Measurements from ENCODE around the gene RND1. TPM values are rescaled to one million over a fixed set of nuclear protein-coding genes. Genes with fewer than 3 reads are reported as not detected.

The RND1 gene
- total RNA-seq, 1 donor from 2014 or later = 2.4 TPM

DNA sequence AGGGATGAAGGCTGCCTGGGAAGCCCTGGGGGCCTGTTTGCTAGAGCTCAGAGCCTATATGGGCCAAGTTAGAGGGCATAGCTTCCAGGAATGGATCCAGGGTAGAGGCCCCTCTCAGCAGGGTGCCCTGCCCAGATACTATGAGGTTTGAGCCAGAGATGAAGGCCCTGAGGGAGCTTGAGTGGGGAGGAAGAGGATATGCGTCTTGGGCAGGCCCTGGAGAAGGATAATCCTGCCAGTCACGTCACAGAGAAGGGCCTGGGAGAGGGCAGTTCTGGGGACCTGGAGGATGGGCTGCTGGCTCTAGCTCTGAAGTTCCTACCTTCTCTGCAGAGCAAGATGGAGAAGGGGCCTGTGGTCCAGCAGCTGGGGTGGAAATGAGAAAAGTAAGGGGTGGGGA, 53.3 kb downstream of the RND1 start:
- no peak for DNase-seq (ENCODE audit: low read depth)
- Histone ChIP-seq H3K79me2 (ENCODE audit: insufficient read depth, low read length) (peaks cover 17% of the 10 kb centered on the region), H4K20me1 (ENCODE audit: insufficient read depth, low read length) (peaks cover 9% of the 10 kb centered on the region), H3K27ac (ENCODE audit: low read depth, low read length) (no peak overlapping the region), H3K4me3 (ENCODE audit: insufficient read depth, low read depth, low read length) (no peak overlapping the region), H3K9ac (ENCODE audit: low read length) (no peak overlapping the region), H3K4me2 (ENCODE audit: low read length) (peak overlapping the region; percentile 81), H3K27me3 (ENCODE audit: insufficient read depth, low read length) (no peaks in the 10 kb centered on the region), H3K36me3 (ENCODE audit: insufficient read depth, low read length) (no peaks in the 10 kb centered on the region), H3K9me3 (ENCODE audit: insufficient read depth, low read depth, low read length) (no peaks in the 10 kb centered on the region), H3K4me1 (ENCODE audit: insufficient read depth, low read length) (peaks cover 38% of the 10 kb centered on the region), H2AFZ (ENCODE audit: low read depth, low read length) (no peak overlapping the region)
- FAIRE-seq = no peak
- H3K27me3 Mint-ChIP-seq (ENCODE audit: low read depth, unreplicated experiment) = peaks cover 5% of the 10 kb centered on the region
- TF ChIP-seq, protein P1, sequence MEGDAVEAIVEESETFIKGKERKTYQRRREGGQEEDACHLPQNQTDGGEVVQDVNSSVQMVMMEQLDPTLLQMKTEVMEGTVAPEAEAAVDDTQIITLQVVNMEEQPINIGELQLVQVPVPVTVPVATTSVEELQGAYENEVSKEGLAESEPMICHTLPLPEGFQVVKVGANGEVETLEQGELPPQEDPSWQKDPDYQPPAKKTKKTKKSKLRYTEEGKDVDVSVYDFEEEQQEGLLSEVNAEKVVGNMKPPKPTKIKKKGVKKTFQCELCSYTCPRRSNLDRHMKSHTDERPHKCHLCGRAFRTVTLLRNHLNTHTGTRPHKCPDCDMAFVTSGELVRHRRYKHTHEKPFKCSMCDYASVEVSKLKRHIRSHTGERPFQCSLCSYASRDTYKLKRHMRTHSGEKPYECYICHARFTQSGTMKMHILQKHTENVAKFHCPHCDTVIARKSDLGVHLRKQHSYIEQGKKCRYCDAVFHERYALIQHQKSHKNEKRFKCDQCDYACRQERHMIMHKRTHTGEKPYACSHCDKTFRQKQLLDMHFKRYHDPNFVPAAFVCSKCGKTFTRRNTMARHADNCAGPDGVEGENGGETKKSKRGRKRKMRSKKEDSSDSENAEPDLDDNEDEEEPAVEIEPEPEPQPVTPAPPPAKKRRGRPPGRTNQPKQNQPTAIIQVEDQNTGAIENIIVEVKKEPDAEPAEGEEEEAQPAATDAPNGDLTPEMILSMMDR (IDR thresholded peaks at IDR 0.05; ENCODE audit: insufficient read depth, low read depth, low read length) = no peak
- TF ChIP-seq EZH2 (IDR thresholded peaks at IDR 0.05; ENCODE audit: insufficient read depth, low read length) = no peak
- no peaks in the 10 kb centered on the region for H3K36me3 Mint-ChIP-seq (ENCODE audit: low read depth, unreplicated experiment)
- H3K4me3 Mint-ChIP-seq (ENCODE audit: unreplicated experiment) = peak overlapping the region; percentile 73
- peak overlapping the region; percentile 34 for H3K27ac Mint-ChIP-seq (ENCODE audit: unreplicated experiment)
- H3K9me3 Mint-ChIP-seq (ENCODE audit: unreplicated experiment) = no peaks in the 10 kb centered on the region
- H3K4me1 Mint-ChIP-seq (ENCODE audit: low read depth, unreplicated experiment) = peaks cover 25% of the 10 kb centered on the region

- Histone ChIP-seq H3K27ac (ENCODE audit: low read depth, low read length) (peak overlapping the region; percentile 67), H4K20me1 (ENCODE audit: insufficient read depth, low read length) (peaks cover 5% of the 10 kb centered on the region), H3K9ac (ENCODE audit: low read length) (peak overlapping the region; percentile 45), H3K4me2 (ENCODE audit: low read length) (peak overlapping the region; percentile 81), H3K79me2 (ENCODE audit: insufficient read depth, low read length) (peaks cover 9% of the 10 kb centered on the region), H3K4me3 (ENCODE audit: insufficient read depth, low read depth, low read length) (peak overlapping the region; percentile 19), H3K4me1 (ENCODE audit: insufficient read depth, low read length) (peaks cover 38% of the 10 kb centered on the region), H3K27me3 (ENCODE audit: insufficient read depth, low read length) (no peaks in the 10 kb centered on the region), H2AFZ (ENCODE audit: low read depth, low read length) (peak overlapping the region; percentile 70), H3K9me3 (ENCODE audit: insufficient read depth, low read depth, low read length) (no peaks in the 10 kb centered on the region), H3K36me3 (ENCODE audit: insufficient read depth, low read length) (no peaks in the 10 kb centered on the region)
- no peak overlapping the region for H3K4me3 Mint-ChIP-seq (ENCODE audit: unreplicated experiment)
- no peaks in the 10 kb centered on the region for H3K27me3 Mint-ChIP-seq (ENCODE audit: low read depth, unreplicated experiment)
- FAIRE-seq (no peak), DNase-seq (ENCODE audit: low read depth) (no peak)
- TF ChIP-seq EZH2 (IDR thresholded peaks at IDR 0.05; ENCODE audit: insufficient read depth, low read length) = no peak
- TF ChIP-seq, protein P1 (IDR thresholded peaks at IDR 0.05; ENCODE audit: insufficient read depth, low read depth, low read length) = no peak
- no peaks in the 10 kb centered on the region for H3K36me3 Mint-ChIP-seq (ENCODE audit: low read depth, unreplicated experiment)
- no peaks in the 10 kb centered on the region for H3K9me3 Mint-ChIP-seq (ENCODE audit: unreplicated experiment)
- peak overlapping the region; percentile 26 for H3K27ac Mint-ChIP-seq (ENCODE audit: unreplicated experiment)
- H3K4me1 Mint-ChIP-seq (ENCODE audit: low read depth, unreplicated experiment) = peaks cover 25% of the 10 kb centered on the region
These were observed 54.1 kb downstream of the RND1 start for GRCh38 chr12:48811437-48812090.

DNA sequence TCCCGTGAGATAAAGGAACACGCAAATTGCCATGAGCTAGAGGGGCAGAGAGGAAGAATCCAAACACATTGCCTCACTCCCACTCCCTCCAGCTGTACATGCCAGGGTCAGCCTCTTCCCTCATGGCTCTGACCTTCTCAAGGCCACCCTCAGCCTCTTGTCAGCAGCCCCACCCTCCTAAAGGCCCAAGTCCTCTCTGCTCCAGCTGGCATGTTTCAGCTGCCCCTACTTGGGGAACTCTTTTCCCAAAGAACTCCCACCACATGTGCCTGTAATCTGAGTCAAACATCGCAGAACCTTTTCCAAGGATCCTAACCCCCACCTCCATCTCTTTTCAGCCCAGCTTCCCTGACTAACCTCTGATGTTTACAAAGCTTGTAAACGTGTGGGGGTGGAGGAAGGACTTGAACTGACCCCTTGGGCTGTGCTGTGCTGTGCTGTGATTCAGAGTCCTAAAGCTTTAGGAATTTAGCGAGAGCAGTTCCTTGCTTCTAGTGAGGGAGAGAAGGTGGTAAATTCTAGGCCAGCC, 54.7 kb downstream of the RND1 start:
- Histone ChIP-seq H3K27ac (ENCODE audit: low read depth, low read length) (peak overlapping the region; percentile 67), H3K4me1 (ENCODE audit: insufficient read depth, low read length) (peaks cover 34% of the 10 kb centered on the region), H2AFZ (ENCODE audit: low read depth, low read length) (peak overlapping the region; percentile 70), H3K9me3 (ENCODE audit: insufficient read depth, low read depth, low read length) (no peaks in the 10 kb centered on the region), H3K4me2 (ENCODE audit: low read length) (peak overlapping the region; percentile 81), H3K27me3 (ENCODE audit: insufficient read depth, low read length) (no peaks in the 10 kb centered on the region), H3K9ac (ENCODE audit: low read length) (peak overlapping the region; percentile 45), H3K36me3 (ENCODE audit: insufficient read depth, low read length) (no peaks in the 10 kb centered on the region), H4K20me1 (ENCODE audit: insufficient read depth, low read length) (no peaks in the 10 kb centered on the region), H3K4me3 (ENCODE audit: insufficient read depth, low read depth, low read length) (peak overlapping the region; percentile 19), H3K79me2 (ENCODE audit: insufficient read depth, low read length) (peaks cover 3% of the 10 kb centered on the region)
- Mint-ChIP-seq H3K27ac (ENCODE audit: unreplicated experiment) (peak overlapping the region; percentile 20), H3K27me3 (ENCODE audit: low read depth, unreplicated experiment) (no peaks in the 10 kb centered on the region), H3K9me3 (ENCODE audit: unreplicated experiment) (no peaks in the 10 kb centered on the region), H3K4me1 (ENCODE audit: low read depth, unreplicated experiment) (peaks cover 25% of the 10 kb centered on the region), H3K4me3 (ENCODE audit: unreplicated experiment) (peak overlapping the region; percentile 25), H3K36me3 (ENCODE audit: low read depth, unreplicated experiment) (no peaks in the 10 kb centered on the region)
- no peak for TF ChIP-seq EZH2 (IDR thresholded peaks at IDR 0.05; ENCODE audit: insufficient read depth, low read length)
- TF ChIP-seq, protein P1 (IDR thresholded peaks at IDR 0.05; ENCODE audit: insufficient read depth, low read depth, low read length) = no peak
- DNase-seq (ENCODE audit: low read depth) = peak; percentile 89
- FAIRE-seq = peak; percentile 72

Measured in astrocyte (in vitro differentiated cells and primary cell).